ENCODE measurements around the gene ASPM. TPM values are rescaled to one million over a fixed set of nuclear protein-coding genes. Genes with fewer than 3 reads are reported as not detected.
A peak's percentile ranks its signal among the peaks of the same experiment; 100 is the strongest.

Gene ASPM
- total RNA-seq, 2 donors from 2014 or later = 0.62 to 0.91 TPM

DNA sequence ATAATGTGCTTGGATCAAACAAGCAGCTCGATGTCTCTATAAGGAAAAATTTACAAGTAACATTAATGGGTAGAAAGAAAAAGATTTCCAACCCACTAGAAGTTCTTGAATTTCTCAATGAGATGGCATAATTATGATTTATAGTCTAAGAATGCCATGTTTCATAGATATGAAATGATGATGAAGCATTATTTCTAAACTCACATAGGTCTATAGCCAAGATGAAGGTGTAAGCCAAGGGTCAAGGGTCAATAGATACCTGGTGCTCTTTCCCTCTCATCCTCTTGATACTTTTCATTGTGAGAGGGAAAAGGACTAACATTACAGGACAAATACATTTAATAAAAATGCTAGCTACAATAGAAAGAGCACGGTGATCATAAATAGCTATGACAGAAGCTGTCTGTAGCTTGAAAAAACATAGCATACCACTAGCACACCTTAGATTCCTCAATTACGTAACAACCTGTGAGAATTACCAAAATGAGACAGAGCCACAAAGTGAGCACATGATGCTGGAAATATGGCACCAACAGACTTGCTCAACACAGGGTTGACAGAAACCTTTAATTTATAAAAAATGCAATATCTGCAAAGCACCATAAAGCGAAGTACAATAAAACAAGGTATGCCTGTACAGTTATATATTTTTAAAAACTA is 53.1 kb downstream of the ASPM start:
- Mint-ChIP-seq H3K27me3 (no peaks in the 10 kb centered on the region), H3K27ac (peak overlapping the region; percentile 29), H3K4me1 (no peaks in the 10 kb centered on the region), H3K4me3 (no peak overlapping the region), H3K36me3 (ENCODE audit: low read depth) (no peaks in the 10 kb centered on the region)
- ATAC-seq (no peak), DNase-seq (no peak)
- no peaks in the 10 kb centered on the region for H3K9me3 ChIP-seq (ENCODE audit: control insufficient read depth, low read length, poor library complexity, severe bottlenecking)

DNA sequence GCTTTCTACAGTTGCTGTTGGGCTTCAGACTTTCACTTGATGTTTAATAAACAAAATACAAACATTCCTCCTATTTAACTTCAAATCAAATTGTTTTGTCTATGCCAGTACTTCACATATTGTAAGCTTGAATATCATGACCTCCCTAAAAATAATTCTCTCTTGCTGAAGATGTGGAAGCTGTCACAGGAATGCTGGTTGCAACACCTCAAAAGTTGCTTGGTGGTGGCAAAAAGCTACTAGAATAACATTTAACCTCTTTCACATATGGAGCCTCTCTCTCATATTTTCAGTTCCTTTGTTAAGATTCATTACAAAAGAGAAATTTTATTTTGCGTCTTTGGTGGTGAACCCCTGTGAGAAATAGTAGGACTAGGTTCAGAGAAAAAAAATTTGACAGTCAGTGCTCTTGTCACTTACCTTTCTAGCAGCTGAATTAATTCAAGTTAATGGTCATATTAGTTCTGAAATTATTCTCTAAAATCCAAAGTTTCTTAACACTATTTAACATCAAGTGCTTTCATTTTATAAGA is 53.9 kb downstream of the ASPM start:
- Mint-ChIP-seq H3K27me3 (no peaks in the 10 kb centered on the region), H3K4me3 (no peak overlapping the region), H3K27ac (peak overlapping the region; percentile 29), H3K4me1 (no peaks in the 10 kb centered on the region), H3K36me3 (ENCODE audit: low read depth) (no peaks in the 10 kb centered on the region)
- H3K9me3 ChIP-seq (ENCODE audit: control insufficient read depth, low read length, poor library complexity, severe bottlenecking) = no peaks in the 10 kb centered on the region
- no peak for DNase-seq
- ATAC-seq = no peak

DNA sequence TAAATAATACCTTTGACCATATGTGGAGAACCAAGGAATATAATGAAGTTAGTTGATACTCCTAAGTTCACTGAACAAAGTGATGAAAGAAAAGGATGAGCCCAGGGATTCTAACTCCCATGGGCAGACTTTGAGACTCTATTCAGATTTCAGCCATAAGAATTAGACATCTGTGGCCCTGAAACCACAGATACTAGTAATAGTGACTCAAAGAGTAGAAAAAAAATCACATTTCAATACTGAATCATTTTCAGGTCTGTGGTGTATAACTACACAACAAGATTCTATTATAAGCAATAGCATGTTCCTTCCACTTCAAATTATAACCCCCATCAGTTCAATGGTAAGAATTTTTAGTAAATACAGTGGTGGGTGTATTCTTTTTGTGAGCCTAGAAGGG is 63.0 kb downstream of the ASPM start:
- Mint-ChIP-seq H3K27ac (no peak overlapping the region), H3K36me3 (ENCODE audit: low read depth) (peaks cover 2% of the 10 kb centered on the region), H3K27me3 (no peaks in the 10 kb centered on the region), H3K4me3 (no peak overlapping the region), H3K4me1 (no peaks in the 10 kb centered on the region)
- ATAC-seq (no peak), DNase-seq (no peak)
- no peaks in the 10 kb centered on the region for H3K9me3 ChIP-seq (ENCODE audit: control insufficient read depth, low read length, poor library complexity, severe bottlenecking)

DNA sequence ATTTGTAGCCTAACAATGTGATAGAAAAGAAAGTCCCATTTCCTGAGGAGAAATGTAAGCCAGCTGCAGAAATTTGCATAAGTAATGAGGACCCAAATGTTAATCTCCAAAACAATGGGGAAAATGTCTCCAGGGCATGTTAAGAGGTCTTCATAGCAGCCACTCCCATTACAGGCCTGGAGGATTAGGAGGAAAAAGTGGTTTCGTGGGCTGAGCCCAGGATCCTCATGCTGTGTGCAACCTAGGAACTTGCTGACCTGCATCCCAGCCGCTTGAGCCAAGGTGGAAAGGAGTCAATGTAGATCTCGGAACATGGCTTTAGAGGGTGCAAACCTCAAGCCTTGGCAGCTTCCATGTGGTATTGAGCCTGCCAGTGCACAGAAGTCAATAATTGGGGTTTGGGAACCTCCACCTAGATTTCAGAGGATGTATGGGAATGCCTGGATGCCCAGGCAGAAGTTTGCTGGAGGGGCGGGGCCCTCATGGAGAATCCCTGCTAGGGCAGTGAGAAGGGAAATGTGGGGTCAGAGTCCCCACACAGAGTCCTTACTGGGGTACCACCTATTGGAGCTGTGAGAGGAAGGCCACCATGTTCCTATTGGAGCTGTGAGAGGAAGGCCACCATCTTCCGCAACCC is 65.2 kb downstream of the ASPM start:
- ATAC-seq (no peak), DNase-seq (no peak)
- peaks cover 2% of the 10 kb centered on the region for H3K36me3 Mint-ChIP-seq (ENCODE audit: low read depth)

DNA sequence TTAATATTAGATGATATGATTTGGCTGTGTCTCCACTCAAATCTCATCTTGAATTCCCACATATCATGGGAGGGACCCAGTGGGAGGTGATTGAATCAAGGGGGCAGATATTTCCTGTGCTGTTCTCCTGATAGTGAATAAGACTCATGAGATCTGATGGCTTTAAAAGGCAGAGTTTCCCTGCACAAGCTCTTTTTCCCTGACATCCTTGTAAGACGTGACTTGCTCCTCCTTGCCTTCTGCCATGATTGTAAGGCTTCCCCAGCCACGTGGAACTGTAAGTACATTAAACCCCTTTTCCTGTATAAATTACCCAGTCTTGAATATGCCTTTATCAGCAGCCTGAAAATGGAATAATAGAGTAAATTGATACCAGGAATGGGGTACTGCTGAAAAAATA is 66.1 kb downstream of the ASPM start:
- Mint-ChIP-seq H3K27ac (no peak overlapping the region), H3K4me1 (peaks cover 4% of the 10 kb centered on the region), H3K27me3 (peaks cover 6% of the 10 kb centered on the region), H3K4me3 (no peak overlapping the region), H3K36me3 (ENCODE audit: low read depth) (peaks cover 2% of the 10 kb centered on the region)
- ATAC-seq (no peak), DNase-seq (no peak)
- H3K9me3 ChIP-seq (ENCODE audit: control insufficient read depth, low read length, poor library complexity, severe bottlenecking) = no peaks in the 10 kb centered on the region

More for the DNA sequence above, 65.2 kb downstream of the ASPM start:
- H3K9me3 ChIP-seq (ENCODE audit: control insufficient read depth, low read length, poor library complexity, severe bottlenecking) = no peaks in the 10 kb centered on the region
- H3K4me1 Mint-ChIP-seq = peaks cover 4% of the 10 kb centered on the region
- H3K27me3 Mint-ChIP-seq = peaks cover 6% of the 10 kb centered on the region
- H3K4me3 Mint-ChIP-seq = no peak overlapping the region
- H3K27ac Mint-ChIP-seq = no peak overlapping the region

DNA sequence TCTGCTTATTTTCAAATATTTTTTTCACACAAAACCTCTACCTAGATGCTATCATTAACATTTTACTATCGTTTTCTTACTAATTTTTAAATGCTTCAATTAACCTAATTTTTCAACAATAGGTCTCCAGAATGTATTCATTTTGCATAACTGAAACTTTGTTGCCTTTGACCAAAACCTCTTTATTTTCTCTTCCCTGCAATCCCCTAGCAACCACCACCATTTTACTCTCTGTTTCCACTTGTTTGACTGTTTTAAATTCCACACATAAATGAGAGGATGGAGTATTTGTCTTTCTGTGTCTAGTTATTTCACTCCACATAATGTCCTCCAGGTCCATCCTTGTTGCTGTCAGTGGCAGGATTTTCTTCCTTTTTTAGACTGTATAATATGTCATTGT is 69.9 kb downstream of the ASPM start:
- Mint-ChIP-seq H3K27ac (no peak overlapping the region), H3K27me3 (peaks cover 6% of the 10 kb centered on the region), H3K36me3 (ENCODE audit: low read depth) (no peaks in the 10 kb centered on the region), H3K4me3 (no peak overlapping the region), H3K4me1 (peaks cover 4% of the 10 kb centered on the region)
- no peak for DNase-seq
- no peak for ATAC-seq
- no peaks in the 10 kb centered on the region for H3K9me3 ChIP-seq (ENCODE audit: control insufficient read depth, low read length, poor library complexity, severe bottlenecking)

DNA sequence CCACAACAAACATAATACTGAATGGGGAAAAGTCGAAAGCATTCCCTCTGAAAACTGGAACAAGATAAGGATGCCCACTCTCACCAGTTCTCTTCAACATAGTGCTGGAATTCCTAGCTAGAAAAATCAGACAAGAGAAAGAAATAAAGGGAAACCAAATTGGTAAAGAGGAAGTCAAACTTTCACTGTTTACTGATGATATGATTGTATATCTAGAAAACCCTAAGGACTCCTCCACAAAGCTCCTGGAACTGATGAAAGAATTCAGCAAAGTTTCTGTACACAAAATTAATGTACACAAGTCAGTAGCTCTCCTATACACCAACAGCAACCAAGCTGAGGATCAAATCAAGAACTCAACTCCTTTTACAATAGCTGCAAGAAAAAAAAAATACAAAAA is 72.5 kb downstream of the ASPM start:
- DNase-seq (no peak), ATAC-seq (no peak)
- no peaks in the 10 kb centered on the region for H3K9me3 ChIP-seq (ENCODE audit: control insufficient read depth, low read length, poor library complexity, severe bottlenecking)
- Mint-ChIP-seq H3K4me3 (no peak overlapping the region), H3K27ac (no peak overlapping the region), H3K27me3 (peaks cover 8% of the 10 kb centered on the region), H3K36me3 (ENCODE audit: low read depth) (no peaks in the 10 kb centered on the region), H3K4me1 (peaks cover 4% of the 10 kb centered on the region)

DNA sequence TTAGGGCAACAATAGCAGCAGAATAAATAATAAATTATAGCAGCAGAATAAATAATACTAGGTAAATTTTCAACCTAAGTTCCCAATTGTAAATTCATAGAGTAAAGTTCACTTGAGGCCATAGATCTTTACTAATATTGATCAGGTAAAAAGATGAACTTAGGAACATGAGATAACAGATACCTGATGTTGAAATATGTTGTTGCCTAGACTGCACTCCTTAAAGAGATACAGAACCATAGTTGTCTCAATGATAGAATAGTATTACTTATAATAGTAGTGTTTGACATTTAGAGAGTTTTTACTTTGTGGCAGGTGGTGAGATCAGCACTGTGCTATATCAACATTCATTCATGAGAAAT is 79.0 kb downstream of the ASPM start:
- no peak for DNase-seq
- no peak for ATAC-seq
- Mint-ChIP-seq H3K36me3 (ENCODE audit: low read depth) (no peaks in the 10 kb centered on the region), H3K27me3 (peaks cover 13% of the 10 kb centered on the region), H3K4me3 (no peak overlapping the region), H3K27ac (no peak overlapping the region), H3K4me1 (no peaks in the 10 kb centered on the region)
- H3K9me3 ChIP-seq (ENCODE audit: control insufficient read depth, low read length, poor library complexity, severe bottlenecking) = no peaks in the 10 kb centered on the region

DNA sequence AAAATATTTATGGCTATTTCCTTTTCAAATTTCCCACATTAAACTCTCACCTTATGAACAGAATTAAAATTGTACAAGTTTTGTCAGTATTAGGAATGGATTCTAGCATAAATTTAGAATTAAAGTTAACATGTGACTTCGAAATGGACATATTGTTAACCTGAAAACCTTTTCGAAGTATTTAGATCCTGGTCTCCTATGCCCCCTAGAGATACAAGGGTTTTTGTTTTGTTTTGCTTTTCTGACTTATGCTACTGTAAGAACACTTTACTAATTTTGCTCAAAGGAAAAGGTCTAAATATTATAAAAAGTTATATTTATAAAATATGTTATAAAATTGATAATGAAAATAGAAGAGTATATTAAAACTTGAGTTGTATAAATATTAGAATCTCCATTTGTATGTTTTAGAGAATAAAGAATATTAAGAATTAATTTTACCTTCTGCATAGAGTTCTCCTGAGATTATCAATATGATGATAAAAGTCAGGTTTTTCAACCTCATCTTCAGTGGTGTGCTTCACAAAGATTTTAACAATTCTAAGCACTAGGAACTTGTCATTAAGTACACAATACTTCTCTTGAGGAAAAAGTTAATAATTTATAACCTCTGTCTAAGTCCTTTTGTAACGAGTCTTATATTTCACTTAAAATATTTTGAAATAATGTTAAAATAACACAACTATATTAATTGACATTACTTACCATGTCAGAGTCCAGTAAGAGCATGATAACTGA is 79.6 kb downstream of the ASPM start, which contains the start of gene F13B:
Gene F13B (minus strand): TSS at position 542 of the 738 bp plus-strand sequence. CDS start 37 bp downstream, at position 505.
- Mint-ChIP-seq H3K4me3 (no peak within 1 kb of the TSS), H3K27me3 (peaks cover 13% of the 10 kb centered on the region), H3K27ac (no peak within 1 kb of the TSS), H3K4me1 (no peaks in the 10 kb centered on the region), H3K36me3 (ENCODE audit: low read depth) (no peaks in the 10 kb centered on the region)
- ATAC-seq = no peak
- H3K9me3 ChIP-seq (ENCODE audit: control insufficient read depth, low read length, poor library complexity, severe bottlenecking) = no peaks in the 10 kb centered on the region
- DNase-seq = no peak

DNA sequence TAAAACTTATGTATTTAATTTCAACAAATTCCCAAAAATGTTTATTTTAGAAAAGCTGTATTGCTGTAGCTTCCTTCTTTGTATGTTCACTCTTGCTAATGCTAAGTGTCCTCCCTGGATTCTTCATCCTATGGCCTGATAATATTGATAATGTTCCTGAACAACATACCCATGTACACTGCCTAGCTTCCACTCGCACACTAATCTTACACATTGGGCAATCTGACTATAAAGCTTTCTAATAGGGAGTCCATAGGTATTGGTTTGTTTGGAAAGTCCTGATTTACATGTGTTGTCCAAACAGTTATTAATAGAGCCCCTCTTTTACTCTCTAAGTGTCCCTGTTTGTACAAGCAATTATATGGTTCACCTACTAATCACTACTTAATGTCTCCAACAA is 80.2 kb downstream of the ASPM start:
- ATAC-seq (no peak), DNase-seq (no peak)
- no peaks in the 10 kb centered on the region for H3K9me3 ChIP-seq (ENCODE audit: control insufficient read depth, low read length, poor library complexity, severe bottlenecking)
- H3K36me3 Mint-ChIP-seq (ENCODE audit: low read depth) = no peaks in the 10 kb centered on the region
- H3K27me3 Mint-ChIP-seq = peaks cover 13% of the 10 kb centered on the region
- H3K27ac Mint-ChIP-seq = no peak overlapping the region
- H3K4me3 Mint-ChIP-seq = no peak overlapping the region
- no peaks in the 10 kb centered on the region for H3K4me1 Mint-ChIP-seq

DNA sequence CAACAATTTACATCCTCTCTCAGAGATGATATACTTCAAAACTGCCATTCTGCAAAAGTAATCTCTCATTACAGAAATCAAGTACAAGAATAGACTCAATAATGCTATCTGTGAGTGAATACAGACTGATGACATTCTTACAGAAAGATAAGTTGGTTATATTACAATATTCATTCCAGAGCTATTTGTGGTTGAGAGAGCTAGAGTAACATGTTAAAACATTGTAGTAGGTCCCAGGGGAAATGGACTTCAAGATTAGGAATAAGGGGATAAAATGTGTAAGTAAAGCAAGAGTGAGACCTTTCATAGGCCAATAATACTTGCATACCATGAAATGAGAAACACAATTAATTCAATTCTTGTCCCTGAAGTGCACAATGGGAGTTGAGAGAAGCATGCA is 80.9 kb downstream of the ASPM start:
- H3K27ac Mint-ChIP-seq = no peak overlapping the region
- DNase-seq (no peak), ATAC-seq (no peak)
- H3K36me3 Mint-ChIP-seq (ENCODE audit: low read depth) = no peaks in the 10 kb centered on the region
- H3K27me3 Mint-ChIP-seq = peaks cover 13% of the 10 kb centered on the region
- H3K4me1 Mint-ChIP-seq = no peaks in the 10 kb centered on the region
- no peak overlapping the region for H3K4me3 Mint-ChIP-seq
- H3K9me3 ChIP-seq (ENCODE audit: control insufficient read depth, low read length, poor library complexity, severe bottlenecking) = no peaks in the 10 kb centered on the region

DNA sequence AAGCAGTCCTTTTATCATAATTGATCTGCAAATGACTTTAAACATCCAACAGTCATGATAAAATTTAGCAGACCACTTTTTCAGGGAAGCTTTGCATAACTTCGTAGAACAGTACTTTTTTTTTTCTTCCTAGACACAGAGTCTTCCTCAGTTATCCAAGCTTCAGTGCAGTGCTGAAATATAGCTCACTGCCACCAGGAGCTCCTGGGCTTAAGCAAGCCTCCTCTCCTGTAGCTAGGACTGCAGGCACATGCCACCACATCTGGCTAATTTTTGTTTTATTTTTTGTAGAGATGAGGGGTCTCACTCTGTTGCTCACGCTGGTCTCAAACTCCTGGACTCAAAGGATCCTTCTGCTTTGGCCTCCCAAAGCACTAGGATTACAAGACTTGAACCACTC is 83.3 kb downstream of the ASPM start:
- Mint-ChIP-seq H3K27me3 (peaks cover 12% of the 10 kb centered on the region), H3K27ac (no peak overlapping the region)

DNA sequence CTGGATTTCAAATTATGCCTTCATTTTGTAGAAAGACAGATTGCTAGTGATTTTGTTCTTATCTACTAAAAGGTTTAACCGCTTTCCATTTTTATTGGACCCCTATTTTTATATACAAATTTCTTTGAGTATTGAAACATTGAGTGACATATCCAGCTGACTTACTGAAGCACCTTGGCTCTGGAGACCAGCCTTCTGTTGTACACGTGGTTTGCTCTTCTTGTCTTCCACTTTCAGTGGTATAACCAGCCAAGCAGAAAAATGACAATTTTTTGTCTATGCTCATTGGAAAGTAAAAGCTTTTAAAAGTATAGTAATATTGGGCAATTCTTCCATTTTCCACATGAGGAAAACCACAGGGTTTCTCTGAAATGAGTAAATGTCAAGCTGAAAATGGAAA is 83.8 kb downstream of the ASPM start:
- no peaks in the 10 kb centered on the region for H3K4me1 Mint-ChIP-seq
- H3K27ac Mint-ChIP-seq = no peak overlapping the region
- no peaks in the 10 kb centered on the region for H3K36me3 Mint-ChIP-seq (ENCODE audit: low read depth)
- no peak overlapping the region for H3K4me3 Mint-ChIP-seq
- H3K27me3 Mint-ChIP-seq = peaks cover 14% of the 10 kb centered on the region
- ATAC-seq = no peak
- no peaks in the 10 kb centered on the region for H3K9me3 ChIP-seq (ENCODE audit: control insufficient read depth, low read length, poor library complexity, severe bottlenecking)
- DNase-seq = no peak

More for the DNA sequence above, 83.3 kb downstream of the ASPM start:
- DNase-seq (no peak), ATAC-seq (no peak)
- Mint-ChIP-seq H3K4me1 (no peaks in the 10 kb centered on the region), H3K4me3 (no peak overlapping the region), H3K36me3 (ENCODE audit: low read depth) (no peaks in the 10 kb centered on the region)
- no peaks in the 10 kb centered on the region for H3K9me3 ChIP-seq (ENCODE audit: control insufficient read depth, low read length, poor library complexity, severe bottlenecking)
